Endometrial microvascular endothelial cells (primary cell): ENCODE results near the gene EIF4A3. TPM values are rescaled to one million over a fixed set of nuclear protein-coding genes. Genes with fewer than 3 reads are reported as not detected.

Experiments
- in situ Hi-C: cut with HindIII; loops from 2 replicates; pipeline ENCODE4 v1.10.0; 2017; ENCODE audit warnings: low sequenced_read_pairs, low pct_unique_long_range_greater_than_20kb; ENCODE audit errors: inconsistent ontology term
- total RNA-seq: library from RNA; depleted of rRNA; stranded (reverse); fragments of >200 nt; gene quantifications from one replicate; pipeline ENCODE4 v1.2.3, GENCODE V29; 2015; ENCODE audit errors: inconsistent ontology term

Gene EIF4A3
- total RNA-seq, 1 donor from 2014 or later, result 110 TPM

DNA sequence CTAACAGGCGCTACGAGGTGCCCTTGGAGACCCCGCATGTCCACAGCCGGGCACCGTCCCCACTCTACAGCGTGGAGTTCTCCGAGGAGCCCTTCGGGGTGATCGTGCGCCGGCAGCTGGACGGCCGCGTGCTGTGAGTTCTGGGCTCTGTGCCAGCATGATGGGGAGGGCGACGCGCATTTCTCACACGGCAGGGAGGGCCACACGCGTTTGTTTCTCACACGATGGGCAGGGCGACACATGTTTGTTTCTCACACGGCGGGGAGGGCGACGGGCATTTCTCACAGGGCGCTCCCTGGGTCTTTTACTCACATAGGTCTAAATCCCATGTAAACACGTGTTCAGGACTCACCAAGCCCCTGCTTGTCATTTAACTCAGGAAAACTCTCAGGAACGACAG lies 41.2 kb downstream of the EIF4A3 start:
- in situ Hi-C loops, result no loop called here

DNA sequence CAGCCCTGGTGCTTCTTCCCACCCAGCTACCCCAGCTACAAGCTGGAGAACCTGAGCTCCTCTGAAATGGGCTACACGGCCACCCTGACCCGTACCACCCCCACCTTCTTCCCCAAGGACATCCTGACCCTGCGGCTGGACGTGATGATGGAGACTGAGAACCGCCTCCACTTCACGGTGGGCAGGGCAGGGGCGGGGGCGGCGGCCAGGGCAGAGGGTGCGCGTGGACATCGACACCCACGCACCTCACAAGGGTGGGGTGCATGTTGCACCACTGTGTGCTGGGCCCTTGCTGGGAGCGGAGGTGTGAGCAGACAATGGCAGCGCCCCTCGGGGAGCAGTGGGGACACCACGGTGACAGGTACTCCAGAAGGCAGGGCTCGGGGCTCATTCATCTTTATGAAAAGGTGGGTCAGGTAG lies 42.0 kb downstream of the EIF4A3 start:
- in situ Hi-C loops, result no loop called here

DNA sequence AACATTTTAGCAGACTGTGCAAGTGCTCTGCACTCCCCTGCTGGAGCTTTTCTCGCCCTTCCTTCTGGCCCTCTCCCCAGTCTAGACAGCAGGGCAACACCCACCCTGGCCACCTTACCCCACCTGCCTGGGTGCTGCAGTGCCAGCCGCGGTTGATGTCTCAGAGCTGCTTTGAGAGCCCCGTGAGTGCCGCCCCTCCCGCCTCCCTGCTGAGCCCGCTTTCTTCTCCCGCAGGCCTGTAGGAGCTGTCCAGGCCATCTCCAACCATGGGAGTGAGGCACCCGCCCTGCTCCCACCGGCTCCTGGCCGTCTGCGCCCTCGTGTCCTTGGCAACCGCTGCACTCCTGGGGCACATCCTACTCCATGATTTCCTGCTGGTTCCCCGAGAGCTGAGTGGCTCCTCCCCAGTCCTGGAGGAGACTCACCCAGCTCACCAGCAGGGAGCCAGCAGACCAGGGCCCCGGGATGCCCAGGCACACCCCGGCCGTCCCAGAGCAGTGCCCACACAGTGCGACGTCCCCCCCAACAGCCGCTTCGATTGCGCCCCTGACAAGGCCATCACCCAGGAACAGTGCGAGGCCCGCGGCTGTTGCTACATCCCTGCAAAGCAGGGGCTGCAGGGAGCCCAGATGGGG lies 42.5 kb downstream of the EIF4A3 start:
- in situ Hi-C loops, result no loop called here

DNA sequence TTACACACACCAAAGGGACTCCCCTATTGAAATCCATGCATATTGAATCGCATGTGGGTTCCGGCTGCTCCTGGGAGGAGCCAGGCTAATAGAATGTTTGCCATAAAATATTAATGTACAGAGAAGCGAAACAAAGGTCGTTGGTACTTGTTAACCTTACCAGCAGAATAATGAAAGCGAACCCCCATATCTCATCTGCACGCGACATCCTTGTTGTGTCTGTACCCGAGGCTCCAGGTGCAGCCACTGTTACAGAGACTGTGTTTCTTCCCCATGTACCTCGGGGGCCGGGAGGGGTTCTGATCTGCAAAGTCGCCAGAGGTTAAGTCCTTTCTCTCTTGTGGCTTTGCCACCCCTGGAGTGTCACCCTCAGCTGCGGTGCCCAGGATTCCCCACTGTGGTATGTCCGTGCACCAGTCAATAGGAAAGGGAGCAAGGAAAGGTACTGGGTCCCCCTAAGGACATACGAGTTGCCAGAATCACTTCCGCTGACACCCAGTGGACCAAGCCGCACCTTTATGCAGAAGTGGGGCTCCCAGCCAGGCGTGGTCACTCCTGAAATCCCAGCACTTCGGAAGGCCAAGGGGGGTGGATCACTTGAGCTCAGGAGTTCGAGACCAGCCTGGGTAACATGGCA lies 43.4 kb downstream of the EIF4A3 start:
- in situ Hi-C loops, result no loop called here

DNA sequence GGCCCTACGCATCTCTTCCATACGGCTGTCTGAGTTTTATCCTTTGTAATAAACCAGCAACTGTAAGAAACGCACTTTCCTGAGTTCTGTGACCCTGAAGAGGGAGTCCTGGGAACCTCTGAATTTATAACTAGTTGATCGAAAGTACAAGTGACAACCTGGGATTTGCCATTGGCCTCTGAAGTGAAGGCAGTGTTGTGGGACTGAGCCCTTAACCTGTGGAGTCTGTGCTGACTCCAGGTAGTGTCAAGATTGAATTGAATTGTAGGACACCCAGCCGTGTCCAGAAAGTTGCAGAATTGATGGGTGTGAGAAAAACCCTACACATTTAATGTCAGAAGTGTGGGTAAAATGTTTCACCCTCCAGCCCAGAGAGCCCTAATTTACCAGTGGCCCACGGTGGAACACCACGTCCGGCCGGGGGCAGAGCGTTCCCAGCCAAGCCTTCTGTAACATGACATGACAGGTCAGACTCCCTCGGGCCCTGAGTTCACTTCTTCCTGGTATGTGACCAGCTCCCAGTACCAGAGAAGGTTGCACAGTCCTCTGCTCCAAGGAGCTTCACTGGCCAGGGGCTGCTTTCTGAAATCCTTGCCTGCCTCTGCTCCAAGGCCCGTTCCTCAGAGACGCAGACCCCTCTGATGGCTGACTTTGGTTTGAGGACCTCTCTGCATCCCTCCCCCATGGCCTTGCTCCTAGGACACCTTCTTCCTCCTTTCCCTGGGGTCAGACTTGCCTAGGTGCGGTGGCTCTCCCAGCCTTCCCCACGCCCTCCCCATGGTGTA lies 44.1 kb downstream of the EIF4A3 start:
- in situ Hi-C loops, result no loop called here

DNA sequence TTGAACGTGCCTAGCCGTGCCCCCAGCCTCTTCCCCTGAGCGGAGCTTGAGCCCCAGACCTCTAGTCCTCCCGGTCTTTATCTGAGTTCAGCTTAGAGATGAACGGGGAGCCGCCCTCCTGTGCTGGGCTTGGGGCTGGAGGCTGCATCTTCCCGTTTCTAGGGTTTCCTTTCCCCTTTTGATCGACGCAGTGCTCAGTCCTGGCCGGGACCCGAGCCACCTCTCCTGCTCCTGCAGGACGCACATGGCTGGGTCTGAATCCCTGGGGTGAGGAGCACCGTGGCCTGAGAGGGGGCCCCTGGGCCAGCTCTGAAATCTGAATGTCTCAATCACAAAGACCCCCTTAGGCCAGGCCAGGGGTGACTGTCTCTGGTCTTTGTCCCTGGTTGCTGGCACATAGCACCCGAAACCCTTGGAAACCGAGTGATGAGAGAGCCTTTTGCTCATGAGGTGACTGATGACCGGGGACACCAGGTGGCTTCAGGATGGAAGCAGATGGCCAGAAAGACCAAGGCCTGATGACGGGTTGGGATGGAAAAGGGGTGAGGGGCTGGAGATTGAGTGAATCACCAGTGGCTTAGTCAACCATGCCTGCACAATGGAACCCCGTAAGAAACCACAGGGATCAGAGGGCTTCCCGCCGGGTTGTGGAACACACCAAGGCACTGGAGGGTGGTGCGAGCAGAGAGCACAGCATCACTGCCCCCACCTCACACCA lies 44.8 kb downstream of the EIF4A3 start:
- in situ Hi-C loops, result no loop called here

DNA sequence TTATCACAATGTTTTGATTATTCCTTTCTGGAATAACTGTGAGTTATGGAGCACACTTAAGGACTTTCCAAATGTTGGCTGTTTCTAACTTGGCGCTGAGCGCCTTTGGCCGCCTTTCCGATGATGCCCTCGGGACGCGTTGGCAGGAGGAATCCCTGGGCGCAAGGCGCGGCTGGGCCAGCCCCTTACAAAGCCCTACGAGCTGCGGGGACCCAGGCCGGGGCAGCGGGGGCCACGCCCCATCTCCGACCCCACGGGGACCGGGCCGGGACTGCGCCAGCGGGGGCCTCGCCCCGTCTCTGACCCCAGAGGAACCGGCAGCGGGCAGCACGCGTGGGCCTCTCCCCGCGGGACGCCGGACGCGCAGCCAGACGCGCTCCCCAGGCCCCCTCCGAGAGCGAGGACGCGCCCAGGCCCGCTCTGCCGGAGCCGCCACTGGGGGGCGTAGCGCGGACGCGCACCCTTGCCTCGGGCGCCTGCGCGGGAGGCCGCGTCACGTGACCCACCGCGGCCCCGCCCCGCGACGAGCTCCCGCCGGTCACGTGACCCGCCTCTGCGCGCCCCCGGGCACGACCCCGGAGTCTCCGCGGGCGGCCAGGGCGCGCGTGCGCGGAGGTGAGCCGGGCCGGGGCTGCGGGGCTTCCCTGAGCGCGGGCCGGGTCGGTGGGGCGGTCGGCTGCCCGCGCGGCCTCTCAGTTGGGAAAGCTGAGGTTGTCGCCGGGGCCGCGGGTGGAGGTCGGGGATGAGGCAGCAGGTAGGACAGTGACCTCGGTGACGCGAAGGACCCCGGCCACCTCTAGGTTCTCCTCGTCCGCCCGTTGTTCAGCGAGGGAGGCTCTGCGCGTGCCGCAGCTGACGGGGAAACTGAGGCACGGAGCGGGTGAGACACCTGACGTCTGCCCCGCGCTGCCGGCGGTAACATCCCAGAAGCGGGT lies 45.6 kb downstream of the EIF4A3 start, which contains the start of gene GAA:
GAA (plus strand) TSS at position 571 of the 935 bp plus-strand sequence. CDS start 3,006 bp downstream, outside the sequence.
- in situ Hi-C loops, result no loop called here

DNA sequence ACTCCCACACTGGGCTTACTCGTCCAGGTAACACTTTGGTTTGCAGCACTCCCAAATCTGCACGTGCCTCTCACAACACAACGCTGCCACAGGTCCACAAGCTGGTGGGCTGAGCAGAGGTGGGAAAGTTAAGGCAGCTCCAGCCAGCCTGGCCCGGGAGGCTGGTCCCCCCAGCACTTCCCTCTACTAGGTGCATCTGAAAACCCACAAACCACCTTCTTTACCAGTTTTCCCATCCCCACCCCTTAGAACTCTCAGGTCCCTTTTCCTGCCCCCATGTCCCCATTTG lies 46.9 kb downstream of the EIF4A3 start:
- in situ Hi-C loops, result no loop called here

DNA sequence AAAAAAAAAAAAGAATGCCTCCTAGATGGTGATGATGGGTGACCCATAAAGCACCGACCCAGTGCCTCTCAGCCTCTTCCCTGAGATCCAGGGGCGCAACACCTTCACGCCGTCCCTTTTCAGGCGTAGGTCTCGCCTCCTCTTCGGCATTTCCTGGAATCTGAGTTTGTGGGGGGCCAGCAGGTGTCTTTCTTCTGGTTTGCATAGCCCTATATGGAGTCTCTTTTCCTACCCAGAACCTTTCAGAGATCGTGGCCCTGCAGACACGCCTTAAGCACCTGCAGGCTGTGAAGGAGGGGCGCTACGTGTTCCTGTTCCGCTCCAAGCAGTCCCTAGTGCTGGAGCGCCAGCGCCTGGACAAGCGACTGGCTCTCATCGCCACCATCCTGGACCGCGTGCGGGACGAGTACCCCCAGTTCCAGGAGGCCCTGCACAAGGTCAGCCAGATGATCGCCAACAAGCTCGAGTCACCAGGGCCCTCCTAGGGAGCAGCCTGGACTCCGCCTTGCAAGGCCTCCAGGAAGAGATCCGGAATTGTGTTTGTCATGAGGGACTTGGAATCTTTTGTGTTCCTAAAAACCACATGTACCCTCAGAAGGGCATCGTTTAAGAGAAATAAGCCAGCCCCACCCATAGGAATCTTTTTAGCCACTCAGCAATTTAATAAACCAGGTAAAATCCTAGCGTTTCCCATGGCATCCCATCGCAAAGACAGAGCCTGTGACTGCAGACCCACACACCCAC lies 47.5 kb downstream of the EIF4A3 start:
- in situ Hi-C loops, result no loop called here

DNA sequence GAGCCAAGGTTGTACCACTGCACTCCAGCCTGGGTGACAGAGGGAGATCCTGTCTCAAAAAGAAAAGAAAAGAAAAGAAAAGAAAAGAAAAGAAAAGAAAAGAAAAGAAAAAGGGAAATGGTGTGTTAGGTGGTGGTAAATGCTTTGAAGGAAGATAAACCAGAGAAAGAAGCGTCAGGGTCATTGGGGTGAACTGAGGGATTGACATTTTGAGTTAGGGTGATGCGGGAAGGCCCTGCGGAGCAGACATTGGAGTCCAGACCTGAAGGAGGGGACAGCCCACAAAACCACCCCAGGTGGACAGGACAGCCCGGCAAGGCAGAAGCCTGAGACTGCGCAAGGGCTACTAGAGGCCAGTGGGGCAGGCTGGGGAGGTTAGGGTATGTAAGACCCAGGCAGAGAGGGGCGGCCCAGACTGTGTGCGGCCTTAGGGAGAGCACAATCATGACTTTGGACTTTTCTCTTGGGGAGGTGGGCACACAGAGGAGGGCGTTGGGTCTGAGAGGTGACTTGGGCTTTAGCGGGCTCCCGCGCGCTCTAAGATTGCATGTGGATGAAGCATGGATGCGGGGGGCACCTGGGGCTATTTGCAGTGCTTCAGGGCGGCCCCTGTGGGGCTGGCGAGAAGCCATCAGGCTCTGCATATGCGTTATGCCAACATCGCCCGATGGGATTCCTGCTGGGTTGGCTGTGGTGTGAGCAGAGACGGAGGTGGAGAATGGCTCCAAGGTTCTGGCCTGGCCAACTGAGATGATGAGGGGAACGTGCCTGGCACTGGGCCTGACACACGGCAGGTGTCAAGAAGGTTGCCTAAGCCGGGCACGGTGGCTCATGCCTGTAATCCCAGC lies 48.9 kb downstream of the EIF4A3 start:
- in situ Hi-C loops, result no loop called here

DNA sequence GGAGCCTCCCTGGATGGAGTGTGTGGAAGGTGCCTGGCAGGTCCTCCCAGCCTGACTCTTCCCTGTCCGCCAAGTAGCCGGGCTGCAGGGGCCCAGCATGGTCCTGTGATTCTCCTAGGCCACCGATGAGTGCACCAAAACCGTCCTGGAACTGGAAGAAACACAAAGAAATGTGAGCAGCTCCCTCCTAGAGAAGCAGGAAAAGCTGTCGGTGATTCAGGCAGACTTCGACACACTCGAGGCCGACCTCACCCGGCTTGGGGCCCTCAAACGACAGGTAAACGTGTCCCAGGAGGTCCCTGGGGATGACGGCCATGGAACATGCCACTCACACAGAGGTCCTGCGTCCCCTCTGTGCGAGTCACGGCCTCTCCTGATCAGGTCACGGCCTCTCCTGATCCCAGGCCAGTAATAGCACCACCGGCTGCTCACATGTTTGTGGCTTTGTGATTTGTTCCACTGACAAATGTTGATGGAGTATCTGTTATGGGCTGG lies 49.8 kb downstream of the EIF4A3 start:
- in situ Hi-C loops, result no loop called here

DNA sequence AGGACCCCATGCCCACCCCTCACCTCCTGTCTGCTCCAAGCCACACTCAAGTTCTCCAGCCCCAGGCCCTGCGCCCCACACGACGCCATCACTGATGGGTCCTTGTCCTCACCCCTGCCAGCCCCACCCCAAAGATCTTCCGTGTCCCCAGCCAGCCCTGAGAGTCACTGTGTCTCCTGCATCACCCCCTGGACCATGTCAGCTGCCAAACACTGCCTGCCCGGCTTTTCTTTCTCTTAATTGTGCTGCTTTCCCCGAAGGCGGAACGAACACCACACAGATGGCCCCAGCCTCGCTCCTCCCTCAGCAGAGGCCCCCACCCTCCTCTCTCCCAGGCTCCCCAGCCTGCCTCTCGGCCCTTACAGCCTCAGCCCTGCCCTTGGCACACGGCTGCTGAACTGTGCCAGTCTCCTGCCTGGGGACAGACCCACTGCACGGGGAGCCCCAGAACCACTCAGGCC lies 50.3 kb downstream of the EIF4A3 start:
- in situ Hi-C loops, result no loop called here

DNA sequence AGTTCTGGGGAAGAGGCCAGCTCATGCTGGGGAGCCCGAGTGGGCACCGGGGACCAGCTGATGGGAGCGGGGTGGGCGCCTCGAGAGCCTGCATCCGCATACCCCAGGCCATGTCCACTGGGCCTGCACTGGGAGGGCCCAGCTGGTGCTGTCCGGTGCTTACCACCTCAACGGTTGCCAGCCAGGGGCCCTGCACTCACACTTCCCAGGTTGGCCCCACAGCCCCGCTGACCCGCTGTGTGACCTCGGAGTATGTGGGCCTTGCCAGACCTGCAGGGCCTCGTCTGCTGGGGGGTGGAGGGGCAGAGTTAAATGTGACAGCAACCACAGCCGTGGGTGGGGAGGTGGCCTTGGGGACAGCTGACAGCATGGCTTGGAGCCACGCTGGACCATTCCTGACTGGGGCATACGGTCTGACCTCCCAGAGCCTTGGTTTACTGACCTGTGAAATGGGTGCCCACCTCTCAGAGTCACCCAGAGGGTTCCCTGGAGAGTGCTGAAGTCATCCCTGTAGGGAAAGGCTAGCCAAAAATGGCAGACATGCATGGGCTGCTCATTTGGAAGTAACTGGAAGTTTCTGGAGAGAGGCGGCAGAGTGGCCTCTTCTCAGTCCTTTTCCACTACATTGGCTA lies 51.0 kb downstream of the EIF4A3 start:
- in situ Hi-C loops, result no loop called here

DNA sequence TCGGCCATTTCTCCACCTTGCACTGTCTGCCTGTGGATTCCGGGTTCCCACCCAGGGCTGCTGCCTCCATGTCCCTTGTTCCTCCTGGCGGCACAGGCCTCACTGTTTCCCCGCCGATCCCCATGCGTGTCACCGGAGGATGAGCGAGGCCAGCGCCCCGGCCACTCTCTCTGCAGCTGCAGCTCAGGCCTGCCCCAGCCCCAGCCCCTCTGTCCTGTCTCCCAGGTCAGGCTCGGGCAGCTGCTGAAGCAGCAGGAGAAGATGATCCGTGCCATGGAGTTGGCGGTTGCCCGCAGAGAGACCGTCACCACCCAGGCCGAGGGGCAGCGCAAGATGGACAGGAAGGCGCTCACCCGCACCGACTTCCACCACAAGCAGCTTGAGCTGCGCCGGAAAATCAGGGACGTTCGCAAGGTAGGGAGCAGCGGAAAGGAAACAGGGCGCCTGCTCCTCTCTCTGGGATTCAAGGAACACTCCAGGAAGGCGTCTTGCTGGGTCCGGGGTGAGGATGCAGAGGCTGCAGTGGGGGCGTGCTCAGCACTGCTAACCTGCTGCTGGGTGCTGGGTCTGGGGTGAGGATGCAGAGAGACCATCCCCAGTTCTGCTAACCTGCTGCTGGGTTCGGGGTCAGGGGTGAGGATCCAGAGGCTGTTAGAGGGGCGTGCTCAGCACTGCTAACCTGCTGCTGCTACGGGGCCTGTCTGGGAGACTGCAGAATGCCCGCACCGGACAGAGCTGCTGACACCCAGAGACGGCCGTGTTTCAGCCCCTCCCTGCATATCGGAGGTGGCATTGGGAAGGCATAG lies 51.7 kb downstream of the EIF4A3 start:
- in situ Hi-C loops, result no loop called here

DNA sequence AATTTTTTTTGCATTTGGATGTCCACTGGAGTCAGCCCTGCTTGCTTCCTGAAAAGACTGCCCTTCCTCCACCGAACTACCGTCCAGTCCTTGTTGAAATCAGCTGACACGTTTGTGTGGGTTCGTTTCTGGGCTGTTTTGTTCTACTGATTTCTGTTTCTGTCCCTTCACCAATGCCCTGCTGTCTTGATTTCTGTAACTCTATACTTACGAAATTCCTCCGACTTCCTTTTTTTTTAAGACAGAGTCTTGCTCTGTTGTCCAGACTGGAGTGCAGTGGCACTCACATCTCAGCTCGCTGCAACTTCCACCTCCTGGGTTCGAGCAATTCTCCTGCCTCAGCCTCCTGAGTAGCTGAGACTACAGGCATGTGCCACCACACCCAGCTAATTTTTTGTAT lies 54.0 kb downstream of the EIF4A3 start:
- in situ Hi-C loops, result no loop called here

DNA sequence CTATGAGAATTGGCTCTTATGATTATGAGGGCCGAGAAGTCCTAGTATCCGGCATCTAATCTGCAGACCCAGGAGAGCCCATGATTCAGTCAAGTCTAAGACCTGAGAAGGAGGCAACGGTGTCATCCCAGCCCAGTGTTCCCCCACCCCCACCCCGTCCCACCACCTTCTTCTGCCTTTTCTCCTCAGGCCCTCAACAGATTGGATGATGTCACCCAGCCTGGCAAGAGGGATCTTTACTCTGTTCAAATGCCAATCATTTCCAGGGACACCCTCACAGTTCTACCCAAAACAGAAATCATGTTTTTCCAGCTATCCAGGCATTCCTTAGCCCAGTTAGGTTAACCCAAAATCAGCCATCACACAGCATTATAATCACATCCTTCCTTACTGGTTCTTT lies 55.6 kb downstream of the EIF4A3 start:
- in situ Hi-C loops, result no loop called here
